Mesothelial cell of epicardium (in vitro differentiated cells): ENCODE data around the gene NOP9. TPM values are rescaled to one million over a fixed set of nuclear protein-coding genes. Genes with fewer than 3 reads are reported as not detected.

Source experiments
- DNase-seq, 2 experiments: peaks; one replicate each; pipeline ENCODE4 v3.0.0; 2021; ENCODE audit warnings: low spot score in 2 of 2; ENCODE audit not compliant: unreplicated experiment in 2 of 2
- H3K27ac Mint-ChIP-seq: 2 replicates; pipeline ENCODE4 v1.8.0; 2021; ENCODE audit warnings: mixed read lengths
- H3K27me3 Mint-ChIP-seq: 2 replicates; pipeline ENCODE4 v1.8.0; 2021; ENCODE audit warnings: low read depth, mixed read lengths
- H3K36me3 Mint-ChIP-seq: 2 replicates; pipeline ENCODE4 v1.8.0; 2021; ENCODE audit warnings: mixed read lengths
- H3K4me1 Mint-ChIP-seq: 2 replicates; pipeline ENCODE4 v1.8.0; 2021; ENCODE audit warnings: mixed read lengths
- H3K4me3 Mint-ChIP-seq: 2 replicates; pipeline ENCODE4 v1.8.0; 2021; ENCODE audit warnings: mild to moderate bottlenecking, moderate library complexity, mixed read lengths
- H3K9me3 Mint-ChIP-seq: 2 replicates; pipeline ENCODE4 v1.8.0; 2021; ENCODE audit warnings: mixed read lengths
- CTCF ChIP-seq: fragments of 200-600 bp; sonication (generic); IDR thresholded peaks from one replicate; pipeline ENCODE4 v1.5.0; 2021; ENCODE audit warnings: antibody characterized with exemption; ENCODE audit not compliant: unreplicated experiment
- total RNA-seq: library from RNA; stranded (reverse); gene quantifications from 3 replicates; pipeline ENCODE4 v1.2.1, GENCODE V29; 2021

Gene NOP9
- total RNA-seq, 1 donor from 2014 or later: 30.8 TPM

GRCh38 chr14:24280797-24281460 lies 18.7 kb upstream of the NOP9 start:
- peaks cover 22% of the 10 kb centered on the region for H3K4me1 Mint-ChIP-seq
- no peak overlapping the region for H3K4me3 Mint-ChIP-seq
- DNase-seq: no peak
- no peaks in the 10 kb centered on the region for H3K36me3 Mint-ChIP-seq
- TF ChIP-seq CTCF: no peak
- no peaks in the 10 kb centered on the region for H3K27me3 Mint-ChIP-seq
- H3K27ac Mint-ChIP-seq: no peak overlapping the region
- no peaks in the 10 kb centered on the region for H3K9me3 Mint-ChIP-seq

- no peak for DNase-seq
- peaks cover 26% of the 10 kb centered on the region for H3K4me1 Mint-ChIP-seq
- no peak overlapping the region for H3K4me3 Mint-ChIP-seq
- TF ChIP-seq CTCF: no peak
- H3K27me3 Mint-ChIP-seq: no peaks in the 10 kb centered on the region
- H3K36me3 Mint-ChIP-seq: no peaks in the 10 kb centered on the region
- no peak overlapping the region for H3K27ac Mint-ChIP-seq
- H3K9me3 Mint-ChIP-seq: no peaks in the 10 kb centered on the region
These were observed 18.0 kb upstream of the NOP9 start for GRCh38 chr14:24281636-24282035.

GRCh38 chr14:24282736-24283135 lies 16.9 kb upstream of the NOP9 start:
- Mint-ChIP-seq H3K27ac (no peak overlapping the region), H3K27me3 (no peaks in the 10 kb centered on the region)
- DNase-seq: no peak

GRCh38 chr14:24283796-24284460 lies 15.7 kb upstream of the NOP9 start:
- H3K36me3 Mint-ChIP-seq: no peaks in the 10 kb centered on the region
- no peaks in the 10 kb centered on the region for H3K27me3 Mint-ChIP-seq
- peaks cover 26% of the 10 kb centered on the region for H3K4me1 Mint-ChIP-seq
- TF ChIP-seq CTCF: no peak
- no peak overlapping the region for H3K4me3 Mint-ChIP-seq
- H3K9me3 Mint-ChIP-seq: no peaks in the 10 kb centered on the region
- DNase-seq: no peak
- H3K27ac Mint-ChIP-seq: peak overlapping the region; percentile 55

More at GRCh38 chr14:24282736-24283135, 16.9 kb upstream of the NOP9 start:
- H3K4me1 Mint-ChIP-seq: peaks cover 26% of the 10 kb centered on the region
- H3K4me3 Mint-ChIP-seq: no peak overlapping the region
- no peaks in the 10 kb centered on the region for H3K36me3 Mint-ChIP-seq
- TF ChIP-seq CTCF: no peak
- H3K9me3 Mint-ChIP-seq: no peaks in the 10 kb centered on the region

GRCh38 chr14:24284501-24285035 lies 15.1 kb upstream of the NOP9 start:
- H3K27ac Mint-ChIP-seq: peak overlapping the region; percentile 35
- no peak overlapping the region for H3K4me3 Mint-ChIP-seq
- no peaks in the 10 kb centered on the region for H3K27me3 Mint-ChIP-seq
- no peak for TF ChIP-seq CTCF
- no peaks in the 10 kb centered on the region for H3K9me3 Mint-ChIP-seq
- H3K4me1 Mint-ChIP-seq: peaks cover 26% of the 10 kb centered on the region
- no peaks in the 10 kb centered on the region for H3K36me3 Mint-ChIP-seq
- DNase-seq: no peak
